Measurements from ENCODE around the gene SSBP2.

- TF ChIP-seq CTCF (IDR thresholded peaks at IDR 0.05; ENCODE audit: extremely low read depth in 1 of 2, insufficient read depth in 1 of 2, low read depth in 1 of 2, low read length in 2 of 2), result no peak
- no peak for TF ChIP-seq EZH2 (IDR thresholded peaks at IDR 0.05; ENCODE audit: borderline replicate concordance, low read depth, low read length, severe bottlenecking)
- no peak for TF ChIP-seq MAX (IDR thresholded peaks at IDR 0.05; ENCODE audit: insufficient read depth, insufficient read length)
- no peak for TF ChIP-seq POLR2A (IDR thresholded peaks at IDR 0.05; ENCODE audit: low read depth, low read length)
- no peak for TF ChIP-seq GATA2 (IDR thresholded peaks at IDR 0.05; ENCODE audit: insufficient read depth, insufficient read length, low read depth, low read length)
Measured at GRCh38 chr5:81383867-81384266, 367.0 kb downstream of the SSBP2 start.
